HEK293T (cell line): ENCODE data around the gene CHMP6.
A peak's percentile ranks its signal among the peaks of the same experiment; 100 is the strongest.

Experiments
- CTCF ChIA-PET: fragments of 350-600 bp; formaldehyde crosslinking; extraction: SDS; loops from one replicate; lab custom pipeline; 2021; ENCODE audit warnings: antibody characterized with exemption, inconsistent platforms; lab: Yijun Ruan, JAX
- POLR2A ChIA-PET: fragments of 350-600 bp; formaldehyde crosslinking; extraction: SDS; loops from one replicate; lab custom pipeline; 2020; ENCODE audit warnings: antibody characterized with exemption, inconsistent platforms; lab: Yijun Ruan, JAX
- DNase-seq: peaks from one replicate; pipeline ENCODE4 v3.0.0; 2012; ENCODE audit warnings: mixed read lengths; ENCODE audit errors: extremely low spot score
- ARNT ChIP-seq: fragments of 450-650 bp; IDR thresholded peaks from 2 replicates; pipeline ENCODE4 v1.6.1; 2017; ENCODE audit warnings: mild to moderate bottlenecking
- BHLHE40 ChIP-seq: fragments of 450-650 bp; IDR thresholded peaks from 2 replicates; pipeline ENCODE4 v1.6.1; 2016; ENCODE audit warnings: mild to moderate bottlenecking, moderate library complexity, borderline replicate concordance
- CTBP1 ChIP-seq: fragments of 450-650 bp; IDR thresholded peaks from 2 replicates; pipeline ENCODE4 v1.6.1; 2016; ENCODE audit warnings: borderline replicate concordance
- ELF4 ChIP-seq: fragments of 450-650 bp; IDR thresholded peaks from 2 replicates; pipeline ENCODE4 v1.6.1; 2017; ENCODE audit warnings: antibody characterized with exemption
- FOXA1 ChIP-seq: fragments of 450-650 bp; IDR thresholded peaks from 2 replicates; pipeline ENCODE4 v1.6.1; 2016; ENCODE audit warnings: mild to moderate bottlenecking
- FOXK2 ChIP-seq: fragments of 450-650 bp; IDR thresholded peaks from 2 replicates; pipeline ENCODE4 v1.6.1; 2016; ENCODE audit warnings: mild to moderate bottlenecking
- FOXM1 ChIP-seq: fragments of 450-650 bp; IDR thresholded peaks from 2 replicates; pipeline ENCODE4 v1.6.1; 2017; ENCODE audit warnings: mild to moderate bottlenecking, borderline replicate concordance
- HDGF ChIP-seq: fragments of 450-650 bp; IDR thresholded peaks from 2 replicates; pipeline ENCODE4 v1.6.1; 2017; ENCODE audit warnings: antibody characterized with exemption, borderline replicate concordance
- L3MBTL2 ChIP-seq: fragments of 450-650 bp; conservative IDR thresholded peaks from 2 replicates; pipeline ENCODE4 v1.6.1; 2016; ENCODE audit warnings: mild to moderate bottlenecking
- LEF1 ChIP-seq: fragments of 450-650 bp; IDR thresholded peaks from 2 replicates; pipeline ENCODE4 v1.6.1; 2017; ENCODE audit warnings: mild to moderate bottlenecking, borderline replicate concordance
- NFRKB ChIP-seq: fragments of 450-650 bp; IDR thresholded peaks from 2 replicates; pipeline ENCODE4 v1.6.1; 2016; ENCODE audit warnings: mild to moderate bottlenecking, moderate library complexity
- PKNOX1 ChIP-seq: fragments of 450-650 bp; IDR thresholded peaks from 2 replicates; pipeline ENCODE4 v1.6.1; 2016
- SP1 ChIP-seq: fragments of 450-650 bp; IDR thresholded peaks from 2 replicates; pipeline ENCODE4 v1.6.1; 2017
- SUZ12 ChIP-seq: fragments of 450-650 bp; IDR thresholded peaks from 2 replicates; pipeline ENCODE4 v1.6.1; 2016; ENCODE audit warnings: mild to moderate bottlenecking
- TARDBP ChIP-seq: fragments of 450-650 bp; IDR thresholded peaks from 2 replicates; pipeline ENCODE4 v1.6.1; 2016
- ZNF384 ChIP-seq: fragments of 450-650 bp; IDR thresholded peaks from 2 replicates; pipeline ENCODE4 v1.6.1; 2016

Gene CHMP6

GRCh38 chr17:81002013-81002384 lies 10.4 kb downstream of the CHMP6 start:
- ChIA-PET POLR2A (interaction anchor here (1.3 kb wide), 1 partner anchor 11 kb away, joined by 4 read pairs; the partner anchor contains the start of gene CHMP6), CTCF (interaction anchor here (0.6 kb wide), 1 partner anchor 95 kb away, joined by 3 read pairs; no protein-coding TSS in a partner anchor)
- TF ChIP-seq LEF1 (no peak), BHLHE40 (no peak)
- DNase-seq: no peak

- TF ChIP-seq FOXK2: no peak
- TF ChIP-seq PKNOX1: peak; percentile 67
- DNase-seq: no peak
- CTCF ChIA-PET: interaction anchor here (0.6 kb wide), 1 partner anchor 94 kb away, joined by 3 read pairs; no protein-coding TSS in a partner anchor
- POLR2A ChIA-PET: interaction anchor here (1.3 kb wide), 1 partner anchor 11 kb away, joined by 4 read pairs; the partner anchor contains the start of gene CHMP6
These were observed 11.0 kb downstream of the CHMP6 start for GRCh38 chr17:81002409-81003361.

- no peak for DNase-seq
- TF ChIP-seq SUZ12 (no peak), L3MBTL2 (peak; percentile 52; the same call in 1 of the 2 replicates)
- CTCF ChIA-PET: interaction anchor here (0.6 to 1.2 kb wide), 2 partner anchors 20 to 1262 kb away, joined by 3 to 4 read pairs; no protein-coding TSS in a partner anchor
- POLR2A ChIA-PET: interaction anchor here (1.2 kb wide), 1 partner anchor 549 kb away, joined by 3 read pairs; no protein-coding TSS in a partner anchor
These were observed 12.3 kb downstream of the CHMP6 start for GRCh38 chr17:81003711-81004475.

GRCh38 chr17:81006891-81007290 lies 15.2 kb downstream of the CHMP6 start:
- ChIA-PET CTCF (no interaction called here), POLR2A (no interaction called here)
- no peak for DNase-seq
- TF ChIP-seq ARNT (no peak), NFRKB (no peak), L3MBTL2 (no peak), HDGF (no peak), ZNF384 (no peak), LEF1 (no peak), BHLHE40 (no peak), PKNOX1 (no peak), FOXK2 (no peak), SUZ12 (no peak), SP1 (no peak), FOXA1 (no peak), TARDBP (no peak), FOXM1 (no peak), CTBP1 (no peak), ELF4 (no peak)

GRCh38 chr17:81008140-81008539 lies 16.5 kb downstream of the CHMP6 start:
- DNase-seq: no peak
- ChIA-PET POLR2A (no interaction called here), CTCF (no interaction called here)
- TF ChIP-seq BHLHE40: no peak

- POLR2A ChIA-PET: interaction anchor here (0.6 kb wide), 1 partner anchor 158 kb away, joined by 4 read pairs; no protein-coding TSS in a partner anchor
- DNase-seq: no peak
These were observed 17.5 kb downstream of the CHMP6 start for GRCh38 chr17:81009136-81009535.

More at GRCh38 chr17:81009136-81009535, 17.5 kb downstream of the CHMP6 start:
- CTCF ChIA-PET: no interaction called here
- TF ChIP-seq NFRKB (no peak), ARNT (no peak), ZNF384 (no peak), HDGF (no peak), SP1 (no peak), SUZ12 (no peak), CTBP1 (no peak), FOXK2 (no peak), BHLHE40 (no peak), LEF1 (no peak), TARDBP (no peak), L3MBTL2 (no peak), FOXM1 (no peak), FOXA1 (no peak), ELF4 (no peak), PKNOX1 (no peak)
